HG03045 (cell line): ENCODE results near the gene ZCCHC24.

ENCODE experiments used
- ATAC-seq: cut with Tn5 transposase; IDR thresholded peaks from one replicate; pipeline ENCODE4 v1.9.1; 2021; ENCODE audit warnings: mild to moderate bottlenecking, moderate library complexity; ENCODE audit not compliant: unreplicated experiment

ZCCHC24 gene

GRCh38 chr10:79433324-79434222 is 11.9 kb downstream of the ZCCHC24 start:
- no peak for ATAC-seq

- no peak for ATAC-seq
Measured at GRCh38 chr10:79431891-79432831, 13.3 kb downstream of the ZCCHC24 start.

GRCh38 chr10:79431428-79431827 is 14.0 kb downstream of the ZCCHC24 start:
- no peak for ATAC-seq

- no peak for ATAC-seq
Measured at GRCh38 chr10:79430936-79431335, 14.5 kb downstream of the ZCCHC24 start.

GRCh38 chr10:79430325-79430905 is 15.0 kb downstream of the ZCCHC24 start:
- no peak for ATAC-seq

GRCh38 chr10:79429751-79430150 is 15.7 kb downstream of the ZCCHC24 start:
- no peak for ATAC-seq

GRCh38 chr10:79427965-79428364 is 17.5 kb downstream of the ZCCHC24 start:
- no peak for ATAC-seq

- no peak for ATAC-seq
Measured at GRCh38 chr10:79425074-79425532, 20.3 kb downstream of the ZCCHC24 start.

GRCh38 chr10:79424221-79425073 is 21.0 kb downstream of the ZCCHC24 start:
- no peak for ATAC-seq

- ATAC-seq = no peak
Measured at GRCh38 chr10:79422178-79422892, 23.1 kb downstream of the ZCCHC24 start.

GRCh38 chr10:79420974-79421688 is 24.3 kb downstream of the ZCCHC24 start:
- no peak for ATAC-seq

GRCh38 chr10:79418886-79419595 is 26.4 kb downstream of the ZCCHC24 start:
- no peak for ATAC-seq

- ATAC-seq = no peak
Measured at GRCh38 chr10:79418274-79418673, 27.1 kb downstream of the ZCCHC24 start.

- no peak for ATAC-seq
Measured at GRCh38 chr10:79417731-79418130, 27.7 kb downstream of the ZCCHC24 start.

- no peak for ATAC-seq
Measured at GRCh38 chr10:79417266-79417665, 28.2 kb downstream of the ZCCHC24 start.

GRCh38 chr10:79416578-79417255 is 28.7 kb downstream of the ZCCHC24 start:
- no peak for ATAC-seq

- no peak for ATAC-seq
Measured at GRCh38 chr10:79415736-79416577, 29.5 kb downstream of the ZCCHC24 start.
